SU-DHL-6 (cell line): ENCODE measurements around the gene TRIP10.

Source experiments
- CTCF ChIP-seq: fragments of 200-600 bp; sonication (generic); IDR thresholded peaks from one replicate; pipeline ENCODE4 v1.5.1; 2017; ENCODE audit warnings: antibody characterized with exemption, mild to moderate bottlenecking, low read length, moderate library complexity; ENCODE audit not compliant: insufficient read depth, poor library complexity, severe bottlenecking
- EZH2phosphoT487 ChIP-seq: fragments of 200-600 bp; sonication (generic), shearing (Covaris generic); conservative IDR thresholded peaks from 2 replicates; pipeline ENCODE4 v1.6.1; 2018; ENCODE audit warnings: mild to moderate bottlenecking, antibody characterized with exemption, low read length, moderate library complexity, mixed read lengths

- TF ChIP-seq CTCF (no peak), EZH2phosphoT487 (no peak)
These were observed 32.9 kb upstream of the TRIP10 start for GRCh38 chr19:6706633-6706958.
